Hippocampal formation (tissue), 2 donors: ENCODE results near the gene PCDHB11.
A peak's percentile ranks its signal among the peaks of the same experiment; 100 is the strongest.
"Not testable (repeated sequence)": the region's sequence is repeated elsewhere in the genome, so short reads cannot be mapped to it uniquely, and the experiment has no call there.

Experiments used
- DNase-seq, 2 donors: peaks; one replicate each; lab custom pipeline; 2025; lab: John Stamatoyannopoulos, UW

Gene PCDHB11

GRCh38 chr5:141186897-141187512, 12.4 kb upstream of the PCDHB11 start, which contains the start of gene PCDHB9:
TSS of gene PCDHB9 (plus strand) at chr5:141187161. CDS start at chr5:141187319, 158 bp downstream.
- peak in 1 of 2 donors; percentile 0 for DNase-seq

- DNase-seq = not testable (repeated sequence)
These were observed 10.7 kb upstream of the PCDHB11 start for GRCh38 chr5:141188682-141189081.

GRCh38 chr5:141189131-141189530, 10.3 kb upstream of the PCDHB11 start:
- not testable (repeated sequence) for DNase-seq

- DNase-seq = peak; percentile 3 to 20
These were observed 7.2 kb upstream of the PCDHB11 start, which contains the start of gene PCDHB10 for GRCh38 chr5:141192110-141192725. TSS of gene PCDHB10 (plus strand) at chr5:141192353. CDS start at chr5:141192553, 200 bp downstream.

- DNase-seq = not testable (repeated sequence)
These were observed 5.1 kb upstream of the PCDHB11 start for GRCh38 chr5:141194332-141194731.

- no peak for DNase-seq
These were observed 3.1 kb upstream of the PCDHB11 start for GRCh38 chr5:141196363-141196762.

- not testable (repeated sequence) for DNase-seq
These were observed 1.7 kb downstream of the PCDHB11 start for GRCh38 chr5:141201126-141201525.

GRCh38 chr5:141201646-141202045, 2.2 kb downstream of the PCDHB11 start:
- DNase-seq = not testable (repeated sequence)

GRCh38 chr5:141208478-141208877, 9.1 kb downstream of the PCDHB11 start, which contains the start of gene PCDHB12:
TSS of gene PCDHB12 (plus strand) at chr5:141208719. CDS start at chr5:141208908, 189 bp downstream.
- peak in 1 of 2 donors; percentile 3 for DNase-seq

GRCh38 chr5:141210281-141210680, 10.9 kb downstream of the PCDHB11 start:
- not testable (repeated sequence) for DNase-seq

- DNase-seq = not testable (repeated sequence)
These were observed 11.4 kb downstream of the PCDHB11 start for GRCh38 chr5:141210849-141211248.

GRCh38 chr5:141213656-141214339, 14.4 kb downstream of the PCDHB11 start, which contains the start of gene PCDHB13:
TSS of gene PCDHB13 (plus strand) at chr5:141213919. CDS start at chr5:141214124, 205 bp downstream.
- not testable (repeated sequence) for DNase-seq

GRCh38 chr5:141214583-141214982, 15.2 kb downstream of the PCDHB11 start:
- not testable (repeated sequence) for DNase-seq

GRCh38 chr5:141215504-141215903, 16.1 kb downstream of the PCDHB11 start:
- not testable (repeated sequence) for DNase-seq

GRCh38 chr5:141216035-141216434, 16.6 kb downstream of the PCDHB11 start:
- not testable (repeated sequence) for DNase-seq

- DNase-seq = peak in 1 of 2 donors; percentile 4
These were observed 23.8 kb downstream of the PCDHB11 start, which contains the start of gene PCDHB14 for GRCh38 chr5:141223112-141223783. TSS of gene PCDHB14 (plus strand) at chr5:141223343. CDS start at chr5:141223506, 163 bp downstream.

GRCh38 chr5:141224844-141225243, 25.4 kb downstream of the PCDHB11 start:
- DNase-seq = not testable (repeated sequence)

- DNase-seq = not testable (repeated sequence)
These were observed 26.0 kb downstream of the PCDHB11 start for GRCh38 chr5:141225421-141225820.

GRCh38 chr5:141234109-141234667, 34.8 kb downstream of the PCDHB11 start:
- no peak for DNase-seq

GRCh38 chr5:141235922-141236321, 36.5 kb downstream of the PCDHB11 start:
- not testable (repeated sequence) for DNase-seq
